ENCODE data around the gene EIPR1. TPM values are rescaled to one million over a fixed set of nuclear protein-coding genes. Genes with fewer than 3 reads are reported as not detected.
A peak's percentile ranks its signal among the peaks of the same experiment; 100 is the strongest.

Gene EIPR1
- total and polyA plus RNA-seq, 10 of the 15 experiments (the other 5 are each of a cell fraction or from before 2014, with no cell fraction given), result 23.6 to 61.2 (median 42.2) TPM

- in situ Hi-C loops (cut with MboI) (no loop called here), intact Hi-C loops (cut with micrococcal nuclease; ENCODE audit: unreplicated experiment) (no loop called here)
- Histone ChIP-seq H3K4me1 (ENCODE audit: control insufficient read depth, insufficient read depth, low read length) (no peaks in the 10 kb centered on the region), H3K9ac (ENCODE audit: control insufficient read depth, insufficient read depth, low read length) (no peak overlapping the region), H2AFZ (ENCODE audit: control insufficient read depth, low read depth, low read length) (no peak overlapping the region), H3K9me3 (replicated peaks; ENCODE audit: control insufficient read depth, insufficient read depth, low read length) (no peaks in the 10 kb centered on the region), H3K27ac (ENCODE audit: control insufficient read depth, insufficient read depth) (no peak overlapping the region), H3K79me2 (ENCODE audit: control insufficient read depth, insufficient read depth, low read length) (no peaks in the 10 kb centered on the region), H3K36me3 (ENCODE audit: control insufficient read depth in 2 of 2, insufficient read depth in 2 of 2, low read length in 1 of 2) (peaks cover 0 to 2% of the 10 kb centered on the region in 2 experiments; a peak in 3 of 4 replicates), H3K4me3 (no peak overlapping the region), H3K27me3 (replicated peaks in 1 of 2; ENCODE audit: control insufficient read depth in 2 of 2, insufficient read depth in 2 of 2, low read length in 1 of 2) (no peaks in the 10 kb centered on the region), H4K20me1 (ENCODE audit: control insufficient read depth, insufficient read depth) (no peaks in the 10 kb centered on the region), H3K4me2 (ENCODE audit: control insufficient read depth, insufficient read depth) (no peak overlapping the region)
- 77% methylated on average over 12 of the region's 12 CpGs for WGBS (ENCODE audit: insufficient coverage, insufficient replicate concordance, low lambda C conversion rate, missing lambda C conversion rate)
- TF ChIP-seq, protein P1, sequence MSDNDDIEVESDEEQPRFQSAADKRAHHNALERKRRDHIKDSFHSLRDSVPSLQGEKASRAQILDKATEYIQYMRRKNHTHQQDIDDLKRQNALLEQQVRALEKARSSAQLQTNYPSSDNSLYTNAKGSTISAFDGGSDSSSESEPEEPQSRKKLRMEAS (IDR thresholded peaks at IDR 0.05; ENCODE audit: low read depth, low read length), result no peak
- TF ChIP-seq SPI1 (IDR thresholded peaks at IDR 0.05; ENCODE audit: borderline replicate concordance, insufficient read depth, low read depth, low read length), result peak; percentile 27; the same call in 1 of the 2 replicates
- RAD21 ChIA-PET (ENCODE audit: unreplicated experiment), result no interaction called here
- SMC1A ChIA-PET (ENCODE audit: uncharacterized antibody, unreplicated experiment), result no interaction called here
- CTCF ChIA-PET, result no interaction called here
- POLR2A ChIA-PET, result no interaction called here
- DNase-seq (ENCODE audit: low read depth, low spot score), result no peak
- BruUV-seq (replicated peaks), result no TSS peak
- FAIRE-seq, result no peak
- ATAC-seq, result no peak
These were observed 113.4 kb downstream of the EIPR1 start for GRCh38 chr2:3264010-3264744.

DNA sequence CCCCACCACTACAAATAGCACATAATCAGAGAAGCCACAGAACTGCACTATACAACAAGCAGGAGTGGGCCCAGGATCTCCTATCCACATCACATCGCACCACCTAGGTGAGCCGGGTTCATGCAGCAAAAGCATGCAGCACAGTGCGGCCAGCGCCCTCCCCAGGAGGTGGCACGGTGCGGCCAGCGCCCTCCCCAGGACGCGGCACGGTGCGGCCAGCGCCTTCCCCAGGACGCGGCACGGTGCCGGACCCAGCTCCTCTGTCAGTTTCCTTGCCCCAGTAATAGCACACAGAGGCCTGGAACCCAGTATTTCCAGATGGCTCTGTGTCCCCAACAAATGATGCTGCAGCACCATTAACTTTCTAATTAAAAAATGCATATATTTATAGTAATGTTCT is 114.1 kb downstream of the EIPR1 start:
- ChIA-PET CTCF (no interaction called here), RAD21 (ENCODE audit: unreplicated experiment) (no interaction called here), POLR2A (no interaction called here), SMC1A (ENCODE audit: uncharacterized antibody, unreplicated experiment) (no interaction called here)
- Histone ChIP-seq H3K79me2 (ENCODE audit: control insufficient read depth, insufficient read depth, low read length) (no peaks in the 10 kb centered on the region), H3K9ac (ENCODE audit: control insufficient read depth, insufficient read depth, low read length) (no peak overlapping the region), H3K27ac (ENCODE audit: control insufficient read depth, insufficient read depth) (no peak overlapping the region), H3K9me3 (replicated peaks; ENCODE audit: control insufficient read depth, insufficient read depth, low read length) (no peaks in the 10 kb centered on the region), H3K4me1 (ENCODE audit: control insufficient read depth, insufficient read depth, low read length) (no peaks in the 10 kb centered on the region), H3K4me2 (ENCODE audit: control insufficient read depth, insufficient read depth) (no peak overlapping the region), H3K4me3 (no peak overlapping the region), H3K36me3 (ENCODE audit: control insufficient read depth in 2 of 2, insufficient read depth in 2 of 2, low read length in 1 of 2) (peaks cover 0 to 2% of the 10 kb centered on the region in 2 experiments; a peak in 3 of 4 replicates), H4K20me1 (ENCODE audit: control insufficient read depth, insufficient read depth) (no peaks in the 10 kb centered on the region), H2AFZ (ENCODE audit: control insufficient read depth, low read depth, low read length) (no peak overlapping the region), H3K27me3 (replicated peaks in 1 of 2; ENCODE audit: control insufficient read depth in 2 of 2, insufficient read depth in 2 of 2, low read length in 1 of 2) (no peaks in the 10 kb centered on the region)
- ATAC-seq, result no peak
- FAIRE-seq, result no peak
- in situ Hi-C loops (cut with MboI) (no loop called here), intact Hi-C loops (cut with micrococcal nuclease; ENCODE audit: unreplicated experiment) (no loop called here)
- no peak for DNase-seq (ENCODE audit: low read depth, low spot score)
- WGBS (ENCODE audit: insufficient coverage, insufficient replicate concordance, low lambda C conversion rate, missing lambda C conversion rate), result 93% methylated on average over 16 of the region's 16 CpGs
- no TSS peak for BruUV-seq (replicated peaks)
- TF ChIP-seq, protein P2, sequence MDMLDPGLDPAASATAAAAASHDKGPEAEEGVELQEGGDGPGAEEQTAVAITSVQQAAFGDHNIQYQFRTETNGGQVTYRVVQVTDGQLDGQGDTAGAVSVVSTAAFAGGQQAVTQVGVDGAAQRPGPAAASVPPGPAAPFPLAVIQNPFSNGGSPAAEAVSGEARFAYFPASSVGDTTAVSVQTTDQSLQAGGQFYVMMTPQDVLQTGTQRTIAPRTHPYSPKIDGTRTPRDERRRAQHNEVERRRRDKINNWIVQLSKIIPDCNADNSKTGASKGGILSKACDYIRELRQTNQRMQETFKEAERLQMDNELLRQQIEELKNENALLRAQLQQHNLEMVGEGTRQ (IDR thresholded peaks at IDR 0.05; ENCODE audit: borderline replicate concordance, low read depth, low read length), result no peak
- no peak for TF ChIP-seq CTCF (IDR thresholded peaks at IDR 0.05 in 2 of 3, conservative IDR thresholded peaks at IDR 0.05 in 1 of 3; ENCODE audit: control insufficient read depth in 2 of 3, extremely low read depth in 1 of 3, insufficient read depth in 1 of 3, low read depth in 3 of 3, low read length in 3 of 3)
- TF ChIP-seq YBX1 (IDR thresholded peaks at IDR 0.05), result no peak
- no peak for TF ChIP-seq JUND (IDR thresholded peaks at IDR 0.05; ENCODE audit: low read depth, low read length)
- no peak for TF ChIP-seq FOXM1 (IDR thresholded peaks at IDR 0.05; ENCODE audit: low read depth, low read length)
- no peak for TF ChIP-seq ZNF622 (IDR thresholded peaks at IDR 0.05)
- no peak for TF ChIP-seq ZBTB11 (CRISPR knock-in tag; IDR thresholded peaks at IDR 0.05)
- no peak for TF ChIP-seq MEF2A (IDR thresholded peaks at IDR 0.05; ENCODE audit: insufficient read depth, low read depth, low read length)
